PC-9 (cell line): ENCODE measurements around the gene PDS5B.

Source experiments
- CTCF ChIP-seq: fragments of 200-600 bp; sonication (generic); conservative IDR thresholded peaks from 2 replicates; pipeline ENCODE4 v1.6.1; 2017; ENCODE audit warnings: mixed run types, antibody characterized with exemption, mild to moderate bottlenecking, moderate library complexity
- EZH2 ChIP-seq: fragments of 200-600 bp; sonication (generic); IDR thresholded peaks from 2 replicates; pipeline ENCODE4 v1.8.0; 2017; ENCODE audit warnings: antibody characterized with exemption, low read depth

DNA sequence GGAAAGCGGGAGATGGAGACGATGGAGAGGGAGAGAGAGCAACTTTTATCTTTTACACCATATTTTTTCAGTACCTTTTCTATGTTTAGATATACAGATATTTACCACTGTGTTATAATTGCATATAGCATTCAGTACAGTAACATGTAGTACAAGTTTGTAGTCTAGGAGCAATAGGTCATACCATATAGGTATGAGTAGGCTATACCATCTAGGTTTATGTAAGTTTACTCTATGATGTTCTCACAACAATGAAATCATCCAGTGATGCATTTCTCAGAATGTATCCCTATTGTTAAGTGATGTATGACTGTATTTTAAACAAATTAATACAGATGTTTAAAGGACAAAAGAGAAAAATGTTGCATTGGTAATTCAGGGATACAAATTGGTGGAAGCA is 136.1 kb downstream of the PDS5B start:
- TF ChIP-seq CTCF (no peak), EZH2 (no peak)
